HG03159 (cell line): ENCODE data around the gene NFASC.

ENCODE experiments used
- ATAC-seq: cut with Tn5 transposase; IDR thresholded peaks from one replicate; pipeline ENCODE4 v1.9.1; 2021; ENCODE audit warnings: mild to moderate bottlenecking, moderate library complexity; ENCODE audit not compliant: unreplicated experiment

The NFASC gene

GRCh38 chr1:204887846-204888245 is 17.2 kb downstream of the NFASC start:
- ATAC-seq = no peak

GRCh38 chr1:204888294-204888693 is 17.6 kb downstream of the NFASC start:
- no peak for ATAC-seq

DNA sequence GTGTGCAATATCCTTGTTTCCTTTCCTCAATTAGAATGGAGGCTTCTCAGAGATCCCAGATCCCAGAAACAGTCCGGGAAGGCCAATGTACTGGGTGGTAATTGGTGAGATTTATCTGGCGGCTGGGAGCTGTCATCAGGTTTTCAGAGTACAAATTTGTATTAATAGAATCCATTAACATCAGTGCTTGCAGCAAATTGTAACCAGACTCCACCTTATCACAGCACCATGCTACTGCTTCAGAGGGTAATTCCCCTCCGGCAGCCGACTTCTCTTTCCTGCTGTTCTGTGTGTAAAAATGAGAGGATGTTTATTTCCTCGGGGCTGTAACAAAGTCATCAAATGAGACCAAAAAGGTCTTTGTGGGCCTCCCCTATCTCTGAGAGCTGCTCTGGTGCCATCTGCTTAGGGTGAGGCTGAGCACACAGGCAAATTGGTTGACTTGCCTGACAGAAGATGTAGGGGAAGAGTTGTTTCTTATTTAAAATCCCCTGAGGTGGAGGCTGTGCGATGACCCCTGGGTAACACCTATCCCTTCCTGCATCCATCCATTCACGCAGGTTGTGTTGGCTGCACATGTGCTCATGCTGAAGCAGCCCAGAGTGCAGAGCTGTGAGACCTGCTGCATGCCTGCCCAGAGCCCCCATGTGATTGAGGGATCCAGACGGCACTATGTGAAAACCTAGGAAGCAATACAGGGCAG is 19.2 kb downstream of the NFASC start:
- ATAC-seq = no peak

GRCh38 chr1:204891860-204892259 is 21.2 kb downstream of the NFASC start:
- no peak for ATAC-seq

- ATAC-seq = no peak
Measured at GRCh38 chr1:204894031-204894430, 23.4 kb downstream of the NFASC start.

DNA sequence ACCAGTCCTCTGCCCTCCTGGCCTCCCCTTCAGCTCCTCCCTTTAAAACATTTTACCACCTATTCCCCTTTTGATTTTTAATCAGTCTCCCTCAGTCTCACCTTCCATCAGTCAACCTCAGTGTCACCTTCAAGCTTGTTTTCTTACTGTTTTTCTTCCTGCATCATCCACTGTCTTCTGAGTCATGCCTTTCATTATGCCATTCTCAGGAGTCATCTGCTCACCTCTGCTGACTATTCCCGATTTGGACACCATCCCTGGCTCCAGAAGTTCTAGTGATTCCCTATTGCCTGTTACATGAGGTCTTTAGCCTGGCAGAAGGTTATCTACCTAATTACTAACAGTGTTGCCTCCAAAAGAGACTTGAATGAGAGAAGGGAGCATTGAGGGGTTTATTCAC is 23.9 kb downstream of the NFASC start:
- no peak for ATAC-seq

DNA sequence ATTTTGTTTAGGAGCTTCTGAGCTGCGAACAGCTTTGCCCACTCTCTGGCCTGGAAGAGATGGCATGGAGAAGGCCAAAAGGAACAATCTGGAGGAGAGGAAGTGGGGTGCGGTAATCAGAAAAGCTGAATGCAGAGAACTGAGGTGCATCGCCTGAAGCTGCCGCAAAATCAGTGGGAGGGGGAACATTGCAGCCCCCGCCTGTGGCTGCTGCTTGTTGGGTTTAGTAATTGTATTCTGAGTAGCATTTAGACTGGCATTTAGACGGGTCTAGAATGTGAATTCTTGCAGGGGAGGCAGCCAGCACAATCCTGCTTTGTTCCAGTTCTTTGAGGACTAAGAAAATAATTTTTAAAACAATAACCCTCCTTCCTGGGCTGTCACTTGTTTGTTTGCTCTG is 25.4 kb downstream of the NFASC start:
- ATAC-seq = no peak

DNA sequence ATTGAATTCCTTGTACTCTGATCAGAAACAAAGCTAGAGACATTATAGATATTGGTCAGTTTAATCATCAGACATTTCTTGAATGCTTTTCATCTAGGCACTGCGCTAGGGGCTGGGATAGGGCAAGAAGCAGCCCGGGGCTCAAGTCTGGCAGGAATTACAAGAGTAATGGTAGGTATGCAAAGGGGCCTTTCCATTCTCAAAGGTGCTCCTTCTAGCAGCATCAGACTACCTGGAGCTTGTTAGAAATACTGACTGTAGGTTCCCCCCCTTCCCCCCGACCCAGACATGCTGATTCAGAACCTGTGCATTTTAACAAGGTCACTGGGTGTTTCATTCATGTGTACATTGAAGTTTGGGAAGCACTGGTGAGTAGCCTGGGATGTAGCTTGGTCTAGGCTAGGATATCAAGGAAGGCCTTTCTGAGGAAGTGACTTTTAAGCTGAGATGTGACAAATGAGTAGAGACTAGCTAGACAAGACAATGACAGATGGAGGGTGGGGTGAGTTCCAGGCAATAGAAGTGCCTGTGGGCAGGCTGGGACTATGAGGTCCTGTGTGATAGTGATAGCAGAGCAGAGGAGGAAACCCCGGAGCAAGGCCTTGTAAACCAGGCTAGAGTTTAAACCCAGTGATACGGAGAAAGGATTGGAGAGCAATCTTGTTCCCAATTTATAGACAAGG is 26.3 kb downstream of the NFASC start:
- no peak for ATAC-seq

DNA sequence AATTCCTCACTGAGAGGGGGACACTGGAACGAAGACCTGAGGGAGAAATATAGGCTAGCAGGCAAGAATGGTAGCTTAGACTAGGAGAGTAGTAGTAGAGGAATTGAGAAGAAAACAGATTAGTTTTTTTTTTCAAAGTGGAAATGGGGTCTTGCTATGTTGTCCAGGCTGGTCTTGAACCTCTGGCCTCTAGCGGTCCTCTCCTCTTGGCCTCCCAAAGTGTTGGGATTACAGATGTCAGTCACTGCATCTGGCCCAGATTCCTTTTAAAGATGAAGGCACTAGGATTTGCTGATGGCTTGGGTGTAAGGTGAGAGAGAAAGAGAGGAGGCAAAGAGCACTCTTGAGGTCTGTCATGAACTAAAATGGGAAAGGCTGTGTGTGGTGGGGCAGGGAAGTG is 30.1 kb downstream of the NFASC start:
- no peak for ATAC-seq

DNA sequence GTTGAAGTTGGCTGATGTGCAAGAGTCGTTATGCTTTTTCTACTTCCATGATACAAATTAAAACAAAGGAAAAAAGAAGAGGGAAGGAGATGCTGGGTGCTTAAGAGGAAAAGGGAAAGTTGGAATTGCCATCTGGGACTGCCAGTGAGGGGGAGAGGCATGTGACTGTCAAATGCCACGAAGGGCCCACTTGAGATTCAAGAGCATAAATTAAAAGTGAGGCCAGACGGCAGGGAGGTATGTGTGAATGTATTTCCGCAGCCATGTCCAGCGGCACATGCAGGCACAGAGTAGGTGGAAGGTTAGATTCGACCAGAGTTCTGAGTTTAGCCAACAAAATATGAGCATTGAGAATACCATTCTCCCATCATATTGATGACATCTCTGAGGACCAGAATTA is 32.0 kb downstream of the NFASC start:
- no peak for ATAC-seq

DNA sequence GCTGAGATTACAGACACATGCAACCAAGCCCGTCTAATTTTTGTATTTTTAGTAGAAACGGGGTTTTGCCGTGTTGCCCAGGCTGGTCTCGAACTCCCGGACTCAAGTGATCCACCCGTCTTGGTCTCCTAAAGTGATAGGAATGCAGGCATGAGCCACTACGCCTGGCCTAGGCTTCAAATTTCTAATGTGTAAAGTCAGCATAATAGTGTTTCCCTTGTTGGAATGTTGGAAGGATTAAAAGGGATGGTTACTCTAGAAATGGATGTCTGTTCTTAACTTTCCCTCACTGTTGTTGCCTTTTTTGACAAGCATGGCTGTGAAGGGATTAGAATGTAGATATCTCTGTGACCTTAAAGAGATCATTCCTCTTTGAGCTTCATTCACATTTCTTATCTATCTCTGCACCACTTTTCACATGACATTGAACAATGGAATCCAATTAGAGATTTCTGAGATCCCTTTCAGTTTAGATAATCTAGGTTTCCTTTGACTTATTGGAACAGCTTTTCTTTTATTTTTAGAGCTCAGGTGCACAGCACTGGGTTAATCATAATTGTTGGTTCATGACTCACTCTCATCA is 33.7 kb downstream of the NFASC start:
- no peak for ATAC-seq

DNA sequence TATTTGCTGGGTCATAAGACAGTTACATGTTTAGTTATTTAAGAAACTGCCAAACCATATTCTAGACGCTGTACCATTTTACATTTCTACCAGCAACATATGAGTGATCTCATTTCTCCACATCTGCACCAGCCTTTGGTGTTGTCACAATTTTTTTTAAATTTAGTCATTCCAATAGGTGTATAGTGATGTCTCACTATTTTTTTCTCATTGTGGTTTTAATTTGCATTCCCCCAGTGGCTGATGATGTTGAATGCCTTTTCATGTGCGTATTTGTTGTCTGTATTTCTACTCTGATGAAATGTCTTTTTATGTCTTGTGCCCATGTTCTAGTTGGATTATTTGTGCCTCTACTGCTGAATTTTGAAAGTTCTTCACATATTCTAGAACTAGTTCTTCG is 38.4 kb downstream of the NFASC start:
- ATAC-seq = no peak

DNA sequence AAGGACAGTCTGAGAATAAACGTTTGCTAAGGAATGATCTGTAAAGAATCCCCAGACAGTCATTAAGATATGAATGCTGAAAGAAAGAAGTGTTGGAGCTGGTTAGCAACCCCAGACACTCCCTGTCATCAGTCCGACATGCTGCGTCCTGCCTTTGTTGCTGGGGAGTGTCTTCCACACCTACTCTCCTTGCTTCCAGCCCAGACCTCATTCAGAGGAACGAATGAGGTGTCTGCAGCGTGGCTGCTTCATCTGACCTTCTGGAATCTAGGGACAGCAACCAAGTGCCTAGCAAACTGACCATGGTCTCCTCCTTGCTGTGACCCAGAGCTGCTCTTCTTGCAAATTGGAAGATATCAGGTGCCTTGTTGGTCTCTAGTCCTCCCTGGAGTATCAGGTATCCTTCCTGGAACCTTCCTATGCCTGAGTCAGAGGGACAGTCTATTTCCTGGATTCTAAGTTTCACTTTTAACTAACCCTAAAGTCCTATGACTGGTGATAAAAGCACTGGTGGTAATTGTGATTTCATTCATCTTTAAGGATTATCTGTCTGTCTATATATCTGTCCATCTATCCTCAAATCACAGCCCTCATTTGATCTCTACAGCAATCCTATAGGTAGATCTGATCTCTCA is 45.3 kb downstream of the NFASC start:
- no peak for ATAC-seq

- no peak for ATAC-seq
Measured at GRCh38 chr1:204917802-204918201, 47.1 kb downstream of the NFASC start.

- no peak for ATAC-seq
Measured at GRCh38 chr1:204920511-204920910, 49.8 kb downstream of the NFASC start.

- no peak for ATAC-seq
Measured at GRCh38 chr1:204920967-204921366, 50.3 kb downstream of the NFASC start.

- no peak for ATAC-seq
Measured at GRCh38 chr1:204921855-204922516, 51.3 kb downstream of the NFASC start.

DNA sequence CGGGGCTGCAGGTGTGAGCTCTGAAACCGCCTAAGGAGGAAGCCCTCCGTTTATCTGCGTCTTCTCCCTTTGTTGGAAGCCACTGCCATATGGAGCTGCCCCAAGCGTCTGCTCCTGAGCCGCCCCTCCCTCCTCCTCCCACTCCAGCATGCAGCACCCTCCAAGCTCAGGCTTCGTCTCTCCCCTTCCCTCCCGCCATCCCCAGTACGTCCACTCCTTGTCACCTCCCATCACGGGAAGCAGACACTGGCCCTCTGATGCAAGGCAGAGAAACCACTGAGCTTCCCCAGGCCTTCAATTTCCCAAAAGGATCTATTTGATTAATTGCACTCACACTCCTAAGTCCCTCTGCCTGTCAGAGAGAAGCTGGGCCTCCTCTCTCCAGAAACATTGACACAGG is 52.5 kb downstream of the NFASC start:
- ATAC-seq = no peak

GRCh38 chr1:204923626-204924012 is 53.0 kb downstream of the NFASC start:
- ATAC-seq = no peak

- ATAC-seq = no peak
Measured at GRCh38 chr1:204924013-204924759, 53.5 kb downstream of the NFASC start.

GRCh38 chr1:204925701-204926100 is 55.0 kb downstream of the NFASC start:
- no peak for ATAC-seq
